SIG-M5 treated with dmso at 0.1 percent for 504 hours (cell line): Measurements from ENCODE around the gene PLCXD3.

Experiments used
- DNase-seq: peaks from one replicate; lab custom pipeline; 2025; ENCODE audit not compliant: unreplicated experiment; lab: John Stamatoyannopoulos, UW

Gene PLCXD3

GRCh38 chr5:41510176-41510831, at the start of gene PLCXD3:
Gene PLCXD3 (minus strand): TSS chr5:41510601. CDS start chr5:41510526, 75 bp downstream.
- DNase-seq, result no peak

- no peak for DNase-seq
These were observed 48.8 kb upstream of the PLCXD3 start for GRCh38 chr5:41559184-41559583.

GRCh38 chr5:41558295-41558694, 47.9 kb upstream of the PLCXD3 start:
- DNase-seq, result no peak

- DNase-seq, result no peak
These were observed 37.6 kb upstream of the PLCXD3 start for GRCh38 chr5:41547991-41548390.

- no peak for DNase-seq
These were observed 31.8 kb upstream of the PLCXD3 start for GRCh38 chr5:41542183-41542582.

GRCh38 chr5:41539454-41539853, 29.1 kb upstream of the PLCXD3 start:
- no peak for DNase-seq

GRCh38 chr5:41537581-41537980, 27.2 kb upstream of the PLCXD3 start:
- no peak for DNase-seq

- DNase-seq, result no peak
These were observed 22.1 kb upstream of the PLCXD3 start for GRCh38 chr5:41532485-41532884.

GRCh38 chr5:41527201-41527779, 16.9 kb upstream of the PLCXD3 start:
- DNase-seq, result no peak

GRCh38 chr5:41526699-41527098, 16.3 kb upstream of the PLCXD3 start:
- no peak for DNase-seq

- no peak for DNase-seq
These were observed 13.8 kb upstream of the PLCXD3 start for GRCh38 chr5:41524174-41524573.

- DNase-seq, result no peak
These were observed 11.9 kb upstream of the PLCXD3 start for GRCh38 chr5:41522193-41522786.

- peak; percentile 22 for DNase-seq
These were observed 9.4 kb upstream of the PLCXD3 start for GRCh38 chr5:41519801-41520200.

GRCh38 chr5:41517909-41518308, 7.5 kb upstream of the PLCXD3 start:
- peak; percentile 2 for DNase-seq

GRCh38 chr5:41511241-41511640, 840 bp upstream of the PLCXD3 start:
- DNase-seq, result no peak

- DNase-seq, result no peak
These were observed 814 bp downstream of the PLCXD3 start for GRCh38 chr5:41509399-41510175.

- DNase-seq, result no peak
These were observed 1.6 kb downstream of the PLCXD3 start for GRCh38 chr5:41508696-41509398.

- no peak for DNase-seq
These were observed 2.2 kb downstream of the PLCXD3 start for GRCh38 chr5:41508186-41508585.

- no peak for DNase-seq
These were observed 2.9 kb downstream of the PLCXD3 start for GRCh38 chr5:41507501-41507900.

GRCh38 chr5:41503860-41504259, 6.5 kb downstream of the PLCXD3 start:
- DNase-seq, result no peak

GRCh38 chr5:41503310-41503709, 7.1 kb downstream of the PLCXD3 start:
- DNase-seq, result no peak
